Measurements from ENCODE around the gene SQSTM1. TPM values are rescaled to one million over a fixed set of nuclear protein-coding genes. Genes with fewer than 3 reads are reported as not detected.
"Not testable (repeated sequence)": the region's sequence is repeated elsewhere in the genome, so short reads cannot be mapped to it uniquely, and the experiment has no call there.

Gene SQSTM1
- total RNA-seq, 1 experiment from 2014 or later = 484 TPM

GRCh38 chr5:179829732-179830435, 9.2 kb downstream of the SQSTM1 start:
- Histone ChIP-seq H3K36me3 (peaks cover 99% of the 10 kb centered on the region), H3K9me3 (peaks cover 3% of the 10 kb centered on the region; the same call in 1 of the 2 replicates), H3K4me3 (no peak overlapping the region), H3K27me3 (no peaks in the 10 kb centered on the region)
- no peak for DNase-seq

- Histone ChIP-seq H3K36me3 (peaks cover 96% of the 10 kb centered on the region), H3K9me3 (peaks cover 3% of the 10 kb centered on the region; the same call in 1 of the 2 replicates), H3K4me3 (no peak overlapping the region), H3K27me3 (no peaks in the 10 kb centered on the region)
- no peak for DNase-seq
Measured at GRCh38 chr5:179830818-179831468, 10.2 kb downstream of the SQSTM1 start.

DNA sequence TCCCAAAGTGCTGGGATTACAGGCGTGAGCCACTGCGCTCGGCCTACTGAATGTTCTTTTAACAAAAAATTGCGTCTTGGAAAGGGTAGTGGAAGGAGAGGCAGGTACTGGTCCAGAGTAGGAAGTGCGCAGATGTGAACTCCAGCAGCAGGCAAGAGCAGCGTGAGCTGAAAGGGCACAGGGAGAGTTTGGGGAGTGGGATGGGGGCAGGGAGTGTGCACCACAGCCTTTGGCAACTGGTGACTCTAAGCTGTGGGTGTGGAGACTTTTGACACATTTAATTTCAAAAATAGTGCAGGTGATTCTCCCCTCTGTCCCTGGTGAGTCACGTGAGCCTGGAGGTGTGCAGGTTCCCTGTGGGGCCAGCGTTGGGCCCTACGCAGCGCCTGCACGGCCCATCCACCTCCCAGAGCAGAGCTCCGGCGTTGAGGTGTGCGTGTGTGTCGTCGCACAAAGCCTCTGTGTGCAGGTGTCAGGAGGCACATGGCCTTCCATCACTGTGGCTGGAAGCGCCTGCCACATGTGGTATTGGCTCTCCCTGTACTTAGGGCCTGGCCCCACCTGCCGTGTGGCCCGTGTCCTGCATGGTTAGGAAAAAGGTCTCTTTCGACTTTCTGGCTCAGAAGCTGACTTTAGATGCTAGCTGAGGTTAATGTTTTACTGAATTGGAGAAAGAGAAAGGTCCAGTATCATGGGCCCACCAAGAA, 11.5 kb downstream of the SQSTM1 start:
- H3K27me3 ChIP-seq = no peaks in the 10 kb centered on the region
- H3K9me3 ChIP-seq = peaks cover 3% of the 10 kb centered on the region; the same call in 1 of the 2 replicates
- H3K4me3 ChIP-seq = no peak overlapping the region
- H3K36me3 ChIP-seq = peaks cover 96% of the 10 kb centered on the region
- DNase-seq = no peak

DNA sequence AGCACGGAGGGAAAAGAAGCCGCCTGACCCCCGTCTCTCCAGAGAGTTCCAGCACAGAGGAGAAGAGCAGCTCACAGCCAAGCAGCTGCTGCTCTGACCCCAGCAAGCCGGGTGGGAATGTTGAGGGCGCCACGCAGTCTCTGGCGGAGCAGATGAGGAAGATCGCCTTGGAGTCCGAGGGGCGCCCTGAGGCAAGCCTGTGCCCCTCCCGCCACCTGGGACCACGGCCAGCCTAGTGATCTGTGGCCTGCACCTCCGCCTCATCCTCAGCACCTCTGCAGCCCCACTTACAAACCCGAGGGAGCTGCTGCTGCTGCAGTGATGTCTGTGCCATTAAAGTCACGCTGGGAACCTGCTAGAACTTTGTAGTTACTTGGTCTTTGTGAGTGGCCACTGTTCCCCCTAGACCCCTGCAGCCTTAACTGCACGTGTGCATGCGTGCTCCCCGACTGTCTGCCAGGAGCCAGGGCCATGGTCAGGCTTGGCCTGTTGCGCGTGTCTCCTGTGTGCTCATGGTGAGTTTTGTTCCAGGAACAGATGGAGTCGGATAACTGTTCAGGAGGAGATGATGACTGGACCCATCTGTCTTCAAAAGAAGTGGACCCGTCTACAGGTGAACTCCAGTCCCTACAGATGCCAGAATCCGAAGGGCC, 12.5 kb downstream of the SQSTM1 start:
- peaks cover 96% of the 10 kb centered on the region for H3K36me3 ChIP-seq
- DNase-seq = no peak
- H3K9me3 ChIP-seq = peaks cover 3% of the 10 kb centered on the region; the same call in 1 of the 2 replicates
- H3K27me3 ChIP-seq = no peaks in the 10 kb centered on the region
- H3K4me3 ChIP-seq = no peak overlapping the region

- H3K36me3 ChIP-seq = peaks cover 96% of the 10 kb centered on the region
- DNase-seq = no peak
- H3K4me3 ChIP-seq = no peak overlapping the region
- H3K9me3 ChIP-seq = peaks cover 3% of the 10 kb centered on the region; the same call in 1 of the 2 replicates
- no peaks in the 10 kb centered on the region for H3K27me3 ChIP-seq
Measured at GRCh38 chr5:179833709-179834070, 13.0 kb downstream of the SQSTM1 start.

DNA sequence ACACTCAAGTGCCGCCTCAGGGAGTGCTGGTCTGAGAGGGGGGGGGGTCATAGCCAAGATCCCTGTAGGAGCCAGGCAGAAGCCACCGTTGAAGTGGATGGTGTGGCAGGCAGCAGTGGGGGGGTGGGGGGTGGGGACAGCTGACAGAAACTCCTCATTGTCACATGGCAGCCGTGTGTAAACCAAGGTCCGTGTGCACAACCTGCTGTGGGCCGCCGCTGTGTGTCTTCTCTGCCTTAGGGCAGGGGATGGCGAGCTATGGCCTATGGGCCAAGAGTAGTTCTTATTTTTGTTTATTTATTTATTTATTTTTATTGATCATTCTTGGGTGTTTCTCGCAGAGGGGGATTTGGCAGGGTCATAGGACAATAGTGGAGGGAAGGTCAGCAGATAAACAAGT, 13.4 kb downstream of the SQSTM1 start:
- Histone ChIP-seq H3K9me3 (peaks cover 3% of the 10 kb centered on the region; the same call in 1 of the 2 replicates), H3K36me3 (peaks cover 94% of the 10 kb centered on the region), H3K4me3 (no peak overlapping the region), H3K27me3 (no peaks in the 10 kb centered on the region)
- DNase-seq = no peak

DNA sequence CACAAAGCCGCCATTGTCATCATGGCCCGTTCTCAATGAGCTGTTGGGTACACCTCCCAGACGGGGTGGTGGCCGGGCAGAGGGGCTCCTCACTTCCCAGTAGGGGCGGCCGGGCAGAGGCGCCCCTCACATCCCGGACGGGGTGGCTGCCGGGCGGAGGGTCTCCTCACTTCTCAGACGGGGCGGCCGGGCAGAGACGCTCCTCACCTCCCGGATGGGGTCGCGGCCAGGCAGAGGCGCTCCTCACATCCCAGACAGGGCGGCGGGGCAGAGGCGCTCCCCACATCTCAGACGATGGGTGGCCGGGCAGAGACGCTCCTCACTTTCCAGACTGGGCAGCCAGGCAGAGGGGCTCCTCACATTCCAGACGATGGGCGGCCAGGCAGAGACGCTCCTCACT, 14.2 kb downstream of the SQSTM1 start:
- not testable (repeated sequence) for H3K4me3 ChIP-seq, H3K27me3 ChIP-seq, H3K9me3 ChIP-seq, DNase-seq
- H3K36me3 ChIP-seq = peaks cover 92% of the 10 kb centered on the region

DNA sequence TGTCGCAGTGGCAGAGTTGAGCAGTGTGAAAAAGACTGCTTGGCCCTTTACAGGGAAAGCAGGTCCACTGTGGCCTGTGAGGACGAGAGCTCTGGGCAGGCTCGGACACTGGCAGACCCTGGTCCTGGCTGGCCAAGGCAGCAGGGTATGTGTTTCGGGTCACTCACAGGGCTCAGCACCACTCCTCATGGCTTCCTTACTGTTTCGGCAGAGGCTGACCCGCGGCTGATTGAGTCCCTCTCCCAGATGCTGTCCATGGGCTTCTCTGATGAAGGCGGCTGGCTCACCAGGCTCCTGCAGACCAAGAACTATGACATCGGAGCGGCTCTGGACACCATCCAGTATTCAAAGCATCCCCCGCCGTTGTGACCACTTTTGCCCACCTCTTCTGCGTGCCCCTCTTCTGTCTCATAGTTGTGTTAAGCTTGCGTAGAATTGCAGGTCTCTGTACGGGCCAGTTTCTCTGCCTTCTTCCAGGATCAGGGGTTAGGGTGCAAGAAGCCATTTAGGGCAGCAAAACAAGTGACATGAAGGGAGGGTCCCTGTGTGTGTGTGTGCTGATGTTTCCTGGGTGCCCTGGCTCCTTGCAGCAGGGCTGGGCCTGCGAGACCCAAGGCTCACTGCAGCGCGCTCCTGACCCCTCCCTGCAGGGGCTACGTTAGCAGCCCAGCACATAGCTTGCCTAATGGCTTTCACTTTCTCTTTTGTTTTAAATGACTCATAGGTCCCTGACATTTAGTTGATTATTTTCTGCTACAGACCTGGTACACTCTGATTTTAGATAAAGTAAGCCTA, 15.7 kb downstream of the SQSTM1 start:
- Histone ChIP-seq H3K36me3 (peaks cover 81% of the 10 kb centered on the region), H3K27me3 (no peaks in the 10 kb centered on the region), H3K4me3 (no peak overlapping the region), H3K9me3 (no peaks in the 10 kb centered on the region)
- no peak for DNase-seq

DNA sequence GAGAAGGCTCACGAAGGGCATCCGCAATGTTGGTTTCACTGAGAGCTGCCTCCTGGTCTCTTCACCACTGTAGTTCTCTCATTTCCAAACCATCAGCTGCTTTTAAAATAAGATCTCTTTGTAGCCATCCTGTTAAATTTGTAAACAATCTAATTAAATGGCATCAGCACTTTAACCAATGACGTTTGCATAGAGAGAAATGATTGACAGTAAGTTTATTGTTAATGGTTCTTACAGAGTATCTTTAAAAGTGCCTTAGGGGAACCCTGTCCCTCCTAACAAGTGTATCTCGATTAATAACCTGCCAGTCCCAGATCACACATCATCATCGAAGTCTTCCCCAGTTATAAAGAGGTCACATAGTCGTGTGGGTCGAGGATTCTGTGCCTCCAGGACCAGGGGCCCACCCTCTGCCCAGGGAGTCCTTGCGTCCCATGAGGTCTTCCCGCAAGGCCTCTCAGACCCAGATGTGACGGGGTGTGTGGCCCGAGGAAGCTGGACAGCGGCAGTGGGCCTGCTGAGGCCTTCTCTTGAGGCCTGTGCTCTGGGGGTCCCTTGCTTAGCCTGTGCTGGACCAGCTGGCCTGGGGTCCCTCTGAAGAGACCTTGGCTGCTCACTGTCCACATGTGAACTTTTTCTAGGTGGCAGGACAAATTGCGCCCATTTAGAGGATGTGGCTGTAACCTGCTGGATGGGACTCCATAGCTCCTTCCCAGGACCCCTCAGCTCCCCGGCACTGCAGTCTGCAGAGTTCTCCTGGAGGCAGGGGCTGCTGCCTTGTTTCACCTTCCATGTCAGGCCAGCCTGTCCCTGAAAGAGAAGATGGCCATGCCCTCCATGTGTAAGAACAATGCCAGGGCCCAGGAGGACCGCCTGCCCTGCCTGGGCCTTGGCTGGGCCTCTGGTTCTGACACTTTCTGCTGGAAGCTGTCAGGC, 16.6 kb downstream of the SQSTM1 start:
- H3K27me3 ChIP-seq = no peaks in the 10 kb centered on the region
- DNase-seq = no peak
- H3K36me3 ChIP-seq = peaks cover 72% of the 10 kb centered on the region
- no peaks in the 10 kb centered on the region for H3K9me3 ChIP-seq
- no peak overlapping the region for H3K4me3 ChIP-seq

GRCh38 chr5:179839328-179840256, 18.9 kb downstream of the SQSTM1 start:
- Histone ChIP-seq H3K36me3 (peaks cover 56% of the 10 kb centered on the region), H3K4me3 (no peak overlapping the region), H3K9me3 (peaks cover under 1% of the 10 kb centered on the region), H3K27me3 (no peaks in the 10 kb centered on the region)
- DNase-seq = no peak

- Histone ChIP-seq H3K9me3 (peaks cover 7% of the 10 kb centered on the region), H3K4me3 (no peak overlapping the region), H3K27me3 (no peaks in the 10 kb centered on the region), H3K36me3 (peaks cover 56% of the 10 kb centered on the region)
- no peak for DNase-seq
Measured at GRCh38 chr5:179840321-179840720, 19.6 kb downstream of the SQSTM1 start.

DNA sequence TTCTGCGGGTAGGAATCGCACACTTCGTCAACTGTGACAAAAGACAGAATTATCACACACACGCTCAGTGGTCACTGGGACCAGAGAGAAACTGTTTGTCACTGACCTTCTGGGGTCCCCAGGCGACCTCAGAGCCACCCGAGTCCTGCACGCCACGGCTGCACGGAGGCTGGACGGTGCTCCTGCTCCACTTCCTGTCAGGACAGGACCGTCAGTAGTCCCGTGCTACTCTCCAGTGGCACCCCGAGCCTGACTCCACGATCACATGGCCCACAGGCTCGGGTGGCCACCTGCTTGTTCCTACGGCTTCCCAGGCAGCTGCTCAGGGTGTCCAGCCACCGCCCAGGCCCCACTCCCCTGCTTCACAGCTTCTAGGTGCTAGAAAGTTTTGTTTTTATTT, 20.1 kb downstream of the SQSTM1 start:
- H3K27me3 ChIP-seq = no peaks in the 10 kb centered on the region
- H3K36me3 ChIP-seq = peaks cover 58% of the 10 kb centered on the region
- DNase-seq = no peak
- peaks cover 11% of the 10 kb centered on the region for H3K9me3 ChIP-seq
- no peak overlapping the region for H3K4me3 ChIP-seq

DNA sequence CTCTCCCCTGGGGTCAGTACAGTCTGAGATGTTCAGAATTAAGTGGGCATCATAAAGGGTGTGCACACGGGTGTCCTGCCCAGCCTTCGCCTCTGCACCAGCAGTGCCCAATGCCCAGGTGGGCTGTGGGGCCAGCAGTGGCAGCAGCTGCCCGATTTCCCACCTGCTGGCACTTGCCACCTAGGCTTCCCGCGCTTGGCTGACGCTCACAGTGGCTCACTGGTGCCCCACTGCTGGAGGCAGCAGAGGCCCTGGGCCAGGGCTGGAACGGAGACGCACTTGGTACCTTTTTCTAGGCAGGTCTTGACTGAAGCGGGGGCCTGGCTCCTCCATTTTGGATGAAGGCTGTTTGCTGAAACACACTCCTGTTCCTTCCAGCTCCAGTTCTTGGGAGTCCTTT, 20.9 kb downstream of the SQSTM1 start:
- DNase-seq = no peak
- Histone ChIP-seq H3K27me3 (no peaks in the 10 kb centered on the region), H3K9me3 (peaks cover 13% of the 10 kb centered on the region), H3K4me3 (no peak overlapping the region), H3K36me3 (peaks cover 58% of the 10 kb centered on the region)

- H3K4me3 ChIP-seq = no peak overlapping the region
- no peaks in the 10 kb centered on the region for H3K27me3 ChIP-seq
- H3K36me3 ChIP-seq = peaks cover 40% of the 10 kb centered on the region
- no peaks in the 10 kb centered on the region for H3K9me3 ChIP-seq
- DNase-seq = no peak
Measured at GRCh38 chr5:179852993-179853547, 32.4 kb downstream of the SQSTM1 start.

Measured in MG63 (cell line).